HuH-7 (cell line): ENCODE measurements around the gene MRM3.
"Not testable (repeated sequence)": the region's sequence is repeated elsewhere in the genome, so short reads cannot be mapped to it uniquely, and the experiment has no call there.

Experiments
- DNase-seq: peaks from one replicate; pipeline ENCODE4 v3.0.0; 2011; ENCODE audit warnings: low spot score

The MRM3 gene

GRCh38 chr17:755319-755961, 26.7 kb upstream of the MRM3 start:
- not testable (repeated sequence) for DNase-seq

- DNase-seq, result not testable (repeated sequence)
Measured at GRCh38 chr17:756010-756567, 26.1 kb upstream of the MRM3 start.

GRCh38 chr17:759964-760363, 22.2 kb upstream of the MRM3 start:
- no peak for DNase-seq

- no peak for DNase-seq
Measured at GRCh38 chr17:760371-760770, 21.8 kb upstream of the MRM3 start.

GRCh38 chr17:767076-767475, 15.1 kb upstream of the MRM3 start:
- DNase-seq, result no peak

- no peak for DNase-seq
Measured at GRCh38 chr17:773016-773415, 9.1 kb upstream of the MRM3 start.

GRCh38 chr17:773467-774312, 8.5 kb upstream of the MRM3 start:
- DNase-seq, result no peak

GRCh38 chr17:774313-774584, 7.9 kb upstream of the MRM3 start:
- no peak for DNase-seq

GRCh38 chr17:778096-778495, 4.1 kb upstream of the MRM3 start:
- DNase-seq, result no peak

- no peak for DNase-seq
Measured at GRCh38 chr17:784143-784542, 2.0 kb downstream of the MRM3 start.

GRCh38 chr17:785901-786300, 3.7 kb downstream of the MRM3 start:
- DNase-seq, result not testable (repeated sequence)

- DNase-seq, result no peak
Measured at GRCh38 chr17:787641-788221, 5.6 kb downstream of the MRM3 start.

GRCh38 chr17:788551-788950, 6.4 kb downstream of the MRM3 start:
- DNase-seq, result no peak

GRCh38 chr17:789160-789840, 7.1 kb downstream of the MRM3 start:
- no peak for DNase-seq

- not testable (repeated sequence) for DNase-seq
Measured at GRCh38 chr17:789931-790873, 8.0 kb downstream of the MRM3 start.

GRCh38 chr17:790874-791247, 8.7 kb downstream of the MRM3 start:
- DNase-seq, result not testable (repeated sequence)

- DNase-seq, result no peak
Measured at GRCh38 chr17:791829-792228, 9.7 kb downstream of the MRM3 start.

GRCh38 chr17:792277-792676, 10.1 kb downstream of the MRM3 start:
- no peak for DNase-seq

GRCh38 chr17:794876-795275, 12.7 kb downstream of the MRM3 start:
- DNase-seq, result no peak

- no peak for DNase-seq
Measured at GRCh38 chr17:795276-795675, 13.1 kb downstream of the MRM3 start.

- DNase-seq, result no peak
Measured at GRCh38 chr17:795721-796120, 13.6 kb downstream of the MRM3 start.

GRCh38 chr17:796609-797008, 14.5 kb downstream of the MRM3 start:
- DNase-seq, result no peak
